SK-N-SH treated with all-trans-retinoic acid at 6 μM for 48 hours (cell line): Measurements from ENCODE around the gene SLU7.

Experiments used
- ATAC-seq: fragments of 200-7000 bp; cut with Tn5 transposase; 3 replicates; pipeline ENCODE4 v1.9.1; 2020; ENCODE audit warnings: mild to moderate bottlenecking, moderate library complexity
- ARNTL ChIP-seq: fragments of 450-650 bp; formaldehyde crosslinking; IDR thresholded peaks from 2 replicates; pipeline ENCODE4 v1.5.0; 2020; ENCODE audit warnings: low read depth, mild to moderate bottlenecking, moderate library complexity, borderline replicate concordance
- CSRNP3 ChIP-seq: fragments of 250-450 bp; sonication (Bioruptor Pico); IDR thresholded peaks from 2 replicates; pipeline ENCODE4 v1.5.1; 2021; ENCODE audit warnings: mild to moderate bottlenecking, moderate library complexity
- ESRRG ChIP-seq: fragments of 250-450 bp; sonication (Bioruptor Pico); IDR thresholded peaks from 2 replicates; pipeline ENCODE4 v1.6.1; 2021; ENCODE audit warnings: mild to moderate bottlenecking
- GLIS3 ChIP-seq: fragments of 250-450 bp; sonication (Bioruptor Pico); IDR thresholded peaks from 2 replicates; pipeline ENCODE4 v1.5.0; 2020; ENCODE audit warnings: mild to moderate bottlenecking, moderate library complexity
- OSR1 ChIP-seq: fragments of 250-450 bp; sonication (Bioruptor Pico); IDR thresholded peaks from 2 replicates; pipeline ENCODE4 v1.8.0; 2022; ENCODE audit warnings: moderate library complexity, mild to moderate bottlenecking, inconsistent platforms
- RARB ChIP-seq: fragments of 250-450 bp; sonication (Bioruptor Pico); IDR thresholded peaks from 2 replicates; pipeline ENCODE4 v1.8.0; 2021; ENCODE audit warnings: mild to moderate bottlenecking, moderate library complexity
- SNAI2 ChIP-seq: fragments of 250-450 bp; sonication (Bioruptor Pico); IDR thresholded peaks from 2 replicates; pipeline ENCODE4 v1.5.0; 2020; ENCODE audit warnings: mild to moderate bottlenecking, moderate library complexity
- TOX ChIP-seq: fragments of 250-450 bp; sonication (Bioruptor Pico); IDR thresholded peaks from 2 replicates; pipeline ENCODE4 v1.8.0; 2021; ENCODE audit warnings: mild to moderate bottlenecking, moderate library complexity, borderline replicate concordance
- TSHZ2 ChIP-seq: fragments of 250-450 bp; sonication (Bioruptor Pico); IDR thresholded peaks from 2 replicates; pipeline ENCODE4 v1.5.0; 2020; ENCODE audit warnings: mild to moderate bottlenecking, moderate library complexity
- ZC3H10 ChIP-seq: fragments of 250-450 bp; sonication (Bioruptor Pico); IDR thresholded peaks from 2 replicates; pipeline ENCODE4 v1.5.1; 2021; ENCODE audit warnings: mild to moderate bottlenecking, moderate library complexity
- ZFP3 ChIP-seq: fragments of 250-450 bp; sonication (Bioruptor Pico); IDR thresholded peaks from 2 replicates; pipeline ENCODE4 v1.5.0; 2020; ENCODE audit warnings: mild to moderate bottlenecking, moderate library complexity
- ZNF565 ChIP-seq: fragments of 450-650 bp; formaldehyde crosslinking; conservative IDR thresholded peaks from 2 replicates; pipeline ENCODE4 v1.5.0; 2020; ENCODE audit warnings: low read depth, mild to moderate bottlenecking, moderate library complexity
- ZNF70 ChIP-seq: fragments of 450-650 bp; formaldehyde crosslinking; IDR thresholded peaks from 2 replicates; pipeline ENCODE4 v1.5.0; 2020; ENCODE audit warnings: mild to moderate bottlenecking, moderate library complexity
- ZNF8 ChIP-seq: fragments of 450-650 bp; formaldehyde crosslinking; IDR thresholded peaks from 2 replicates; pipeline ENCODE4 v1.5.0; 2020; ENCODE audit warnings: mild to moderate bottlenecking, moderate library complexity
- TF ChIP-seq, protein P1 (sequence below): fragments of 250-450 bp; sonication (Bioruptor Pico); IDR thresholded peaks from 2 replicates; pipeline ENCODE4 v1.8.0; 2020; ENCODE audit warnings: mild to moderate bottlenecking, moderate library complexity, borderline replicate concordance
- TF ChIP-seq, protein P2 (sequence below): fragments of 250-450 bp; sonication (Bioruptor Pico); IDR thresholded peaks from 2 replicates; pipeline ENCODE4 v1.8.0; 2021; ENCODE audit warnings: low read depth, mild to moderate bottlenecking, moderate library complexity, borderline replicate concordance
- TF ChIP-seq, protein P3 (sequence below): fragments of 250-450 bp; sonication (Bioruptor Pico); IDR thresholded peaks from 2 replicates; pipeline ENCODE4 v1.5.1; 2020; ENCODE audit warnings: low read depth, mild to moderate bottlenecking, moderate library complexity

SLU7 gene

DNA sequence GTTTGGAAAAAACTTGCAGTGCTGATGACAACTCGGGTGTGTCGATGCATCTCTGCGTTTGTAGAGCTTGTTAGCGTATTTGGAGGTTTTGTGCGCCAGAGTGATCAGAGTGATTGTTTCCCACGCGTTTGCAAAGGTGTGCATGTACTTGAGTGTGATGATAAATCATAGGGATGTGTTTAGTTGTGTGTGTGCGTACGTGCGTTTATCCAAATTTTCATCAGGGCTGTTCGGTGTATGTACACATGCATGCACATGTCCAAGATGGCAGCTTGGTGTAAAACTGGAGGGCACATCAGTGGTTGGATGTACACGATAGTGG is 48.2 kb downstream of the SLU7 start (continued):
- TF ChIP-seq ZC3H10: no peak
- TF ChIP-seq, protein P1, sequence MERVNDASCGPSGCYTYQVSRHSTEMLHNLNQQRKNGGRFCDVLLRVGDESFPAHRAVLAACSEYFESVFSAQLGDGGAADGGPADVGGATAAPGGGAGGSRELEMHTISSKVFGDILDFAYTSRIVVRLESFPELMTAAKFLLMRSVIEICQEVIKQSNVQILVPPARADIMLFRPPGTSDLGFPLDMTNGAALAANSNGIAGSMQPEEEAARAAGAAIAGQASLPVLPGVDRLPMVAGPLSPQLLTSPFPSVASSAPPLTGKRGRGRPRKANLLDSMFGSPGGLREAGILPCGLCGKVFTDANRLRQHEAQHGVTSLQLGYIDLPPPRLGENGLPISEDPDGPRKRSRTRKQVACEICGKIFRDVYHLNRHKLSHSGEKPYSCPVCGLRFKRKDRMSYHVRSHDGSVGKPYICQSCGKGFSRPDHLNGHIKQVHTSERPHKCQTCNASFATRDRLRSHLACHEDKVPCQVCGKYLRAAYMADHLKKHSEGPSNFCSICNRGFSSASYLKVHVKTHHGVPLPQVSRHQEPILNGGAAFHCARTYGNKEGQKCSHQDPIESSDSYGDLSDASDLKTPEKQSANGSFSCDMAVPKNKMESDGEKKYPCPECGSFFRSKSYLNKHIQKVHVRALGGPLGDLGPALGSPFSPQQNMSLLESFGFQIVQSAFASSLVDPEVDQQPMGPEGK: no peak

DNA sequence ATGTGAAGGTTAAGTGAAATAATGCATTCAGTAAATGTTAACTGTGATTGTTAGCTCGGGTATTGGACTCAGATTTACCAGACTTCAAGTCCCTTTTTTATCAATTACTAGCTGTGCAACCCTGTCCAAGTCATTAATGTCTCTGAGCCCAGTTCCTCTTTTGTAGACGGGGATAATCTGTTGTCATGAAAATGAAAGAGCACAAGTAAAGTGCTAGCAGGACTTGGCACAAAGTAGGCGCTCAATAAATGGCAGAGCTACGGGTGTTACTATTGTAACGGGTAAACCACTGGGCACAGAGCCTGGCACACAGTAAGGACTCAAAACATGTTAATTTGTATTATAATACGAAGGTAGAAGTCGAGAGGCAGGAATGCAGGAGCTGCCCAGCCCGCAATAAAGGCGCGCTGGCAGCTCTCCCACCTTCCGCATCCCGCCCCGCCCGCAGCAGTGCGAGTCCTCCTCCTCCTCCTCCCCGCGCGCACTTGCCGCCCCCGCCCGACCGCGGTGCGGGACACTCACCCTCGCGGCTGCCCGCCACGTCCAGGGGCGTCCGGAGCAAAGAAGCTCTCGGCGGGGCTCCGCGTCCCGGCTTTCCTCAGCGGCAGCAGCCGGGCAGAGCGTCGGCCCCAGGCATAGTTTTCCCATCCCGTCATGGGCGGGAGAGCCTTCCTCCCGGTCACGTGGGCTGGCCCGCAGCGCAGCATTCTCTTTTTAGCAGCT is 48.7 kb downstream of the SLU7 start, which contains the start of gene C1QTNF2:
C1QTNF2 (minus strand) TSS at position 637 of the 723 bp plus-strand sequence. CDS start 15,615 bp downstream, outside the sequence.
- no peak for TF ChIP-seq ZNF565 (CRISPR knock-in tag)
- no peak for TF ChIP-seq CSRNP3 (CRISPR knock-in tag)
- TF ChIP-seq ESRRG (CRISPR knock-in tag): no peak
- TF ChIP-seq ARNTL (CRISPR knock-in tag): no peak
- TF ChIP-seq GLIS3 (CRISPR knock-in tag): no peak
- TF ChIP-seq ZFP3 (CRISPR knock-in tag): no peak
- TF ChIP-seq, protein P2, sequence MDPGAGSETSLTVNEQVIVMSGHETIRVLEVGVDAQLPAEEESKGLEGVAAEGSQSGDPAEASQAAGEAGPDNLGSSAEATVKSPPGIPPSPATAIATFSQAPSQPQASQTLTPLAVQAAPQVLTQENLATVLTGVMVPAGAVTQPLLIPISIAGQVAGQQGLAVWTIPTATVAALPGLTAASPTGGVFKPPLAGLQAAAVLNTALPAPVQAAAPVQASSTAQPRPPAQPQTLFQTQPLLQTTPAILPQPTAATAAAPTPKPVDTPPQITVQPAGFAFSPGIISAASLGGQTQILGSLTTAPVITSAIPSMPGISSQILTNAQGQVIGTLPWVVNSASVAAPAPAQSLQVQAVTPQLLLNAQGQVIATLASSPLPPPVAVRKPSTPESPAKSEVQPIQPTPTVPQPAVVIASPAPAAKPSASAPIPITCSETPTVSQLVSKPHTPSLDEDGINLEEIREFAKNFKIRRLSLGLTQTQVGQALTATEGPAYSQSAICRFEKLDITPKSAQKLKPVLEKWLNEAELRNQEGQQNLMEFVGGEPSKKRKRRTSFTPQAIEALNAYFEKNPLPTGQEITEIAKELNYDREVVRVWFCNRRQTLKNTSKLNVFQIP: no peak
- no peak for TF ChIP-seq TSHZ2 (CRISPR knock-in tag)
- TF ChIP-seq, protein P1: no peak
- peak; percentile 92 for ATAC-seq

DNA sequence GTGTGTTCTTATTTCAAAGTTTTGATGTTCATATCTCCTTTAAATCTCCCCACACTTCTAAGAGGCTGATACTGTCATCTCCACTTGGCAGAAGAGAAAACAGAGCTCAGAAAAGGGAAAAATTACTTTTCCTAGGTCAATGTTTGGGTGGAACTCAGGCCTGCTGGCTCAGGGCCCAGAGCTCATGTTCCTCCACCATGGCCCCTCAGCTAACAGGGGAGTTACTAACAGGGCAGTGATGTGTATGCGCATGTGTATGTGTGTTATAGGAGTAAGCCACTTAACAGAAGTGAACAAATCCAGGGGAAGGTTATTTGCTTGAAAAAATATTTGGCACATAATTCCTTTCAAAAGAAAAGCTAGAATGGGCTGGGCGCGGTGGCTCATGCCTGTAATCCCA is 51.0 kb downstream of the SLU7 start:
- no peak for ATAC-seq

More for the DNA sequence above, 51.0 kb downstream of the SLU7 start:
- TF ChIP-seq, protein P1: no peak
- TF ChIP-seq RARB (CRISPR knock-in tag) (no peak), TSHZ2 (CRISPR knock-in tag) (no peak), ZNF8 (no peak), ZNF565 (CRISPR knock-in tag) (no peak), ZFP3 (CRISPR knock-in tag) (no peak), TOX (no peak), OSR1 (CRISPR knock-in tag) (no peak), GLIS3 (CRISPR knock-in tag) (no peak), SNAI2 (CRISPR knock-in tag) (no peak), ZNF70 (CRISPR knock-in tag) (no peak), ARNTL (CRISPR knock-in tag) (no peak)
- TF ChIP-seq, protein P3, sequence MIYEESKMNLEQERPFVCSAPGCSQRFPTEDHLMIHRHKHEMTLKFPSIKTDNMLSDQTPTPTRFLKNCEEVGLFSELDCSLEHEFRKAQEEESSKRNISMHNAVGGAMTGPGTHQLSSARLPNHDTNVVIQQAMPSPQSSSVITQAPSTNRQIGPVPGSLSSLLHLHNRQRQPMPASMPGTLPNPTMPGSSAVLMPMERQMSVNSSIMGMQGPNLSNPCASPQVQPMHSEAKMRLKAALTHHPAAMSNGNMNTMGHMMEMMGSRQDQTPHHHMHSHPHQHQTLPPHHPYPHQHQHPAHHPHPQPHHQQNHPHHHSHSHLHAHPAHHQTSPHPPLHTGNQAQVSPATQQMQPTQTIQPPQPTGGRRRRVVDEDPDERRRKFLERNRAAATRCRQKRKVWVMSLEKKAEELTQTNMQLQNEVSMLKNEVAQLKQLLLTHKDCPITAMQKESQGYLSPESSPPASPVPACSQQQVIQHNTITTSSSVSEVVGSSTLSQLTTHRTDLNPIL (CRISPR knock-in tag): no peak
